Fibroblast of lung (primary cell): ENCODE data around the gene GRIN2D.

Experiments used
- EZH2 ChIP-seq: IDR thresholded peaks from 2 replicates; pipeline ENCODE4 v1.5.1; 2012; ENCODE audit warnings: low read length, control low read depth, mild to moderate bottlenecking; ENCODE audit errors: missing control alignments
- TF ChIP-seq, protein P1 (sequence below), 2 donors: IDR thresholded peaks in 1 of 2; conservative IDR thresholded peaks in 1 of 2; 1 replicate in 1 of 2; 2 replicates in 1 of 2; pipeline ENCODE4 v1.5.1; 2011 to 2012; ENCODE audit warnings: low read length in 2 of 2, control low read depth in 1 of 2, inconsistent platforms in 1 of 2, low read depth in 1 of 2, mild to moderate bottlenecking in 1 of 2

DNA sequence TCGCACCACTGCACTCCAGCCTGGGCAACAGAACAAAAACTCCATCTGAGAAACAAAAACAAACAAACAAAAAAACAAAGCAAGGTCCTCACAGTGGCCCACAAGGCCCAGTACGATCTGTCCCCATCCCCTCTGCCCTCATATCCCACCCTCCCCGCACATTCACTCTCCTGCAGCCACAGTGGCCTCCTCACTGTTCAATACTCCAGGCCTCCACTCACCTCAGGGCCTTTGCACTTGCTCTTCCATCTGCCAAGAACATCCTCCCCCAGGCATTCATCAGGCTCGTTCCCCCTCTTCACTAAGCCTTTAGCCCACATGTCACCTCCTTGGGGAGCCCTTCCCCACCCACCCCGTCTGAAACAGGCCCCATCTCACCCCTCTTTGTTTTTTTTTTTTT is 34.3 kb upstream of the GRIN2D start:
- TF ChIP-seq, protein P1, sequence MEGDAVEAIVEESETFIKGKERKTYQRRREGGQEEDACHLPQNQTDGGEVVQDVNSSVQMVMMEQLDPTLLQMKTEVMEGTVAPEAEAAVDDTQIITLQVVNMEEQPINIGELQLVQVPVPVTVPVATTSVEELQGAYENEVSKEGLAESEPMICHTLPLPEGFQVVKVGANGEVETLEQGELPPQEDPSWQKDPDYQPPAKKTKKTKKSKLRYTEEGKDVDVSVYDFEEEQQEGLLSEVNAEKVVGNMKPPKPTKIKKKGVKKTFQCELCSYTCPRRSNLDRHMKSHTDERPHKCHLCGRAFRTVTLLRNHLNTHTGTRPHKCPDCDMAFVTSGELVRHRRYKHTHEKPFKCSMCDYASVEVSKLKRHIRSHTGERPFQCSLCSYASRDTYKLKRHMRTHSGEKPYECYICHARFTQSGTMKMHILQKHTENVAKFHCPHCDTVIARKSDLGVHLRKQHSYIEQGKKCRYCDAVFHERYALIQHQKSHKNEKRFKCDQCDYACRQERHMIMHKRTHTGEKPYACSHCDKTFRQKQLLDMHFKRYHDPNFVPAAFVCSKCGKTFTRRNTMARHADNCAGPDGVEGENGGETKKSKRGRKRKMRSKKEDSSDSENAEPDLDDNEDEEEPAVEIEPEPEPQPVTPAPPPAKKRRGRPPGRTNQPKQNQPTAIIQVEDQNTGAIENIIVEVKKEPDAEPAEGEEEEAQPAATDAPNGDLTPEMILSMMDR (conservative IDR thresholded peaks at IDR 0.05 in 1 of 2, IDR thresholded peaks at IDR 0.05 in 1 of 2; ENCODE audit: low read depth in 1 of 2, low read length in 2 of 2), result no peak
- TF ChIP-seq EZH2, result no peak
